Panc1 (cell line): ENCODE measurements around the gene SH3RF2.

Experiments used
- CTCF ChIP-seq: fragments of 450-650 bp; IDR thresholded peaks from 2 replicates; pipeline ENCODE4 v1.5.1; 2017; ENCODE audit warnings: mild to moderate bottlenecking
- POLR2AphosphoS5 ChIP-seq: IDR thresholded peaks from 2 replicates; pipeline ENCODE4 v1.6.1; 2012; ENCODE audit warnings: mild to moderate bottlenecking, low read depth, low read length, moderate library complexity
- REST ChIP-seq, 2 experiments: IDR thresholded peaks; 2 replicates each; pipeline ENCODE4 v1.6.1; 2011 to 2012; ENCODE audit warnings: low read depth in 2 of 2, control low read depth in 1 of 2, low read length in 1 of 2, mild to moderate bottlenecking in 1 of 2, moderate library complexity in 1 of 2; ENCODE audit not compliant: insufficient read depth in 1 of 2
- SIN3A ChIP-seq: IDR thresholded peaks from 2 replicates; pipeline ENCODE4 v1.6.1; 2012; ENCODE audit warnings: low read depth, mild to moderate bottlenecking, low read length, moderate library complexity, borderline replicate concordance; ENCODE audit not compliant: insufficient read depth

- no peak for TF ChIP-seq CTCF
- TF ChIP-seq REST (IDR thresholded peaks at IDR 0.05; ENCODE audit: insufficient read depth in 1 of 2, low read depth in 2 of 2, low read length in 1 of 2): no peak
- TF ChIP-seq SIN3A: no peak
- TF ChIP-seq POLR2AphosphoS5: no peak
Measured at GRCh38 chr5:145957388-145957787, 21.0 kb downstream of the SH3RF2 start.
